Endothelial cell of umbilical vein (primary cell): ENCODE data around the gene SRBD1. TPM values are rescaled to one million over a fixed set of nuclear protein-coding genes. Genes with fewer than 3 reads are reported as not detected.

ENCODE experiments used
- BruUV-seq: library from RNA; stranded (reverse); fragments of 400-500 nt; replicated peaks from 2 replicates; lab custom pipeline; 2021; lab: Mats Ljungman, UMichigan
- CTCF ChIA-PET: fragments of 300-600, 350-600 bp; sonication (Branson Sonifier 250); formaldehyde crosslinking; loops from one replicate; lab custom pipeline; 2021; ENCODE audit warnings: antibody characterized with exemption, inconsistent platforms; lab: Charles Lee
- POLR2A ChIA-PET: fragments of 300-600, 350-600 bp; sonication (Branson Sonifier 250); formaldehyde crosslinking; loops from one replicate; lab custom pipeline; 2021; ENCODE audit warnings: antibody characterized with exemption, inconsistent platforms; lab: Charles Lee
- DNase-seq: peaks from one replicate; pipeline ENCODE4 v3.0.0-alpha.2; 2011; ENCODE audit warnings: low read depth, low spot score
- FAIRE-seq: peaks from 2 replicates; lab custom pipeline; 2011; peaks lifted over from hg19 to GRCh38; lab: Jason Lieb, UNC
- H2AFZ ChIP-seq: 2 replicates; pipeline ENCODE4 v1.6.0; 2012; ENCODE audit warnings: low read depth, low read length, control low read depth, inconsistent platforms
- H3K27ac ChIP-seq: 2 replicates; pipeline ENCODE4 v1.5.1; 2011; ENCODE audit warnings: low read depth, mild to moderate bottlenecking, control low read depth, low read length, moderate library complexity; ENCODE audit not compliant: insufficient read depth
- H3K27me3 ChIP-seq, 2 experiments: 2 replicates each; pipeline versions ENCODE4 v1.6.0 to v1.6.1; 2011; ENCODE audit warnings: low read length in 2 of 2, mixed read lengths in 1 of 2; ENCODE audit not compliant: control insufficient read depth in 2 of 2, insufficient read depth in 2 of 2
- H3K36me3 ChIP-seq, 2 experiments: 2 replicates in 1 of 2; 3 replicates in 1 of 2; pipeline ENCODE4 v1.5.1; 2011; ENCODE audit warnings: low read length in 2 of 2, mild to moderate bottlenecking in 1 of 2, moderate library complexity in 1 of 2; ENCODE audit not compliant: control insufficient read depth in 2 of 2, insufficient read depth in 2 of 2; ENCODE audit errors: extremely low read depth in 1 of 2
- H3K4me1 ChIP-seq: 3 replicates; pipeline ENCODE4 v1.5.1; 2011; ENCODE audit warnings: mild to moderate bottlenecking, low read length; ENCODE audit not compliant: control insufficient read depth, insufficient read depth; ENCODE audit errors: extremely low read depth
- H3K4me2 ChIP-seq: 2 replicates; pipeline ENCODE4 v1.6.1; 2011; ENCODE audit warnings: low read length, control low read depth, mixed read lengths; ENCODE audit not compliant: insufficient read depth
- H3K4me3 ChIP-seq, 3 experiments: fragments of 200-600 bp in 1 of 3; sonication (generic), shearing (Covaris generic) in 1 of 3; replicated peaks in 1 of 3; 2 replicates each; pipeline ENCODE4 v1.5.1; 2011 to 2016; ENCODE audit warnings: control low read depth in 3 of 3, low read length in 3 of 3, mild to moderate bottlenecking in 2 of 3, inconsistent platforms in 1 of 3, low read depth in 1 of 3, moderate library complexity in 1 of 3; ENCODE audit not compliant: insufficient read depth in 1 of 3
- H3K79me2 ChIP-seq: 2 replicates; pipeline ENCODE4 v1.6.0; 2012; ENCODE audit warnings: low read length, inconsistent platforms; ENCODE audit not compliant: control insufficient read depth, insufficient read depth
- H3K9ac ChIP-seq: replicated peaks from 2 replicates; pipeline ENCODE3; 2011; ENCODE audit warnings: low read length, control low read depth; ENCODE audit not compliant: insufficient read depth; ENCODE audit errors: extremely low read depth
- H3K9me1 ChIP-seq: replicated peaks from 3 replicates; pipeline ENCODE4 v1.6.0; 2011; ENCODE audit warnings: mild to moderate bottlenecking, low read length; ENCODE audit not compliant: control insufficient read depth, insufficient read depth; ENCODE audit errors: extremely low read depth
- H3K9me3 ChIP-seq: replicated peaks from 2 replicates; pipeline ENCODE4 v1.5.1; 2012; ENCODE audit warnings: low read length, inconsistent platforms; ENCODE audit not compliant: control insufficient read depth, insufficient read depth
- H4K20me1 ChIP-seq: replicated peaks from 2 replicates; pipeline ENCODE3; 2011; ENCODE audit warnings: mild to moderate bottlenecking, low read length; ENCODE audit not compliant: control insufficient read depth, insufficient read depth; ENCODE audit errors: extremely low read depth
- EZH2 ChIP-seq: IDR thresholded peaks from 2 replicates; pipeline ENCODE4 v1.6.1; 2012; ENCODE audit warnings: borderline replicate concordance, low read depth, mild to moderate bottlenecking, moderate library complexity, low read length, inconsistent platforms; ENCODE audit not compliant: severe bottlenecking
- FOS ChIP-seq: IDR thresholded peaks from 2 replicates; pipeline ENCODE4 v1.6.1; 2011; ENCODE audit warnings: mild to moderate bottlenecking, low read length, moderate library complexity, borderline replicate concordance; ENCODE audit not compliant: insufficient read depth
- GATA2 ChIP-seq: IDR thresholded peaks from 2 replicates; pipeline ENCODE4 v1.7.0; 2011; ENCODE audit warnings: low read depth, mild to moderate bottlenecking, moderate library complexity, mixed read lengths, low read length; ENCODE audit not compliant: insufficient read length, insufficient read depth
- JUN ChIP-seq: IDR thresholded peaks from 2 replicates; pipeline ENCODE4 v1.6.1; 2011; ENCODE audit warnings: borderline replicate concordance, low read depth; ENCODE audit not compliant: insufficient read length, insufficient read depth
- MYC ChIP-seq: IDR thresholded peaks from one replicate; pipeline ENCODE4 v1.6.1; 2011; ENCODE audit warnings: mild to moderate bottlenecking, low read depth, low read length
- POLR2A ChIP-seq: IDR thresholded peaks from 2 replicates; pipeline ENCODE4 v1.6.1; 2012; ENCODE audit warnings: low read depth, mild to moderate bottlenecking, control low read depth, low read length
- POLR2AphosphoS5 ChIP-seq: IDR thresholded peaks from 2 replicates; pipeline ENCODE4 v1.6.1; 2012; ENCODE audit warnings: low read depth, mild to moderate bottlenecking, control low read depth, low read length, moderate library complexity; ENCODE audit not compliant: insufficient read depth
- dilution Hi-C: fragments of 300-500 bp; cut with MboI; formaldehyde crosslinking; loops from one replicate; pipeline ENCODE4 v1.15.0; 2019; ENCODE audit warnings: low sequenced_read_pairs; ENCODE audit not compliant: extremely low pct_ligation_motif_present
- intact Hi-C: fragments of 100-400 bp; cut with micrococcal nuclease; formaldehyde crosslinking; loops from one replicate; pipeline ENCODE4 v1.10.0; 2022
- polyA plus RNA-seq, 4 experiments: library from polyadenylated mRNA; depleted of rRNA in 3 of 4; stranded (reverse) in 3 of 4; unstranded in 1 of 4; fragments of >200 nt; gene quantifications; 2 replicates each; pipeline versions ENCODE4 v1.2.1 to v1.2.3, GENCODE V29; 2011 to 2012; ENCODE audit warnings: missing spikeins in 1 of 4
- total RNA-seq: library from RNA; stranded (reverse); gene quantifications from 2 replicates; pipeline ENCODE4 v1.2.3, GENCODE V29; 2021
- TF ChIP-seq, protein P1 (sequence below), 2 donors: IDR thresholded peaks; 1 replicate in 1 of 2; 2 replicates in 1 of 2; pipeline ENCODE4 v1.5.1; 2011; ENCODE audit warnings: low read length in 2 of 2, mild to moderate bottlenecking in 2 of 2, moderate library complexity in 2 of 2, control low read depth in 1 of 2, inconsistent platforms in 1 of 2, low read depth in 1 of 2; ENCODE audit not compliant: insufficient read depth in 1 of 2; ENCODE audit errors: extremely low read depth in 1 of 2
- TF ChIP-seq, protein P2 (sequence below): IDR thresholded peaks from 2 replicates; pipeline ENCODE4 v1.6.1; 2011; ENCODE audit not compliant: insufficient read depth, insufficient read length

The SRBD1 gene
- total and polyA plus RNA-seq, 2 donors (not counting 3 experiments of a cell fraction or from before 2014, with no cell fraction given): 3.7 to 12.5 TPM

DNA sequence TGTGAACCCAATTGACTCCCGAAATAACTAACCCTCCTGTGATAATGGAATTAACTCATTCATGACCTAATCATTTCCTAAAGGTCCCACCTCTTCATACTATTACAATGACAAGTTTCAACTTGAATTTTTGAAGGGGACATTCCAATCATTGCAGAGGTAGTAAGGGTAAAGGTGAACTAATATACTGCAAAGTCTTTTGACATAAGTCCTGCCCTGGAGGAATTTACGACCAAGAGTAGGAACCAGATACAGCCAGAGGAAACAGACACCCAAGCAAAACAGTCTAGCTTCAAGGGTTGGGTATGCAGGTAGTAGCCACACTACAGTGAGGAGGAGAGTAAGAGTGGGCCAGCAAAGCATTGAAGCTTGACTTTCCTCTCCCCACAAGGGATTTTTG is 1.2 kb upstream of the SRBD1 start:
- dilution Hi-C loops: no loop called here
- Histone ChIP-seq H3K9me3 (no peaks in the 10 kb centered on the region), H3K27ac (peak overlapping the region; percentile 94), H3K4me3 (no peak overlapping the region), H3K4me1 (peaks cover 35% of the 10 kb centered on the region), H3K4me2 (peak overlapping the region; percentile 2), H2AFZ (peak overlapping the region; percentile 82), H3K9me1 (no peaks in the 10 kb centered on the region), H3K36me3 (no peaks in the 10 kb centered on the region), H3K79me2 (peaks cover 22% of the 10 kb centered on the region), H4K20me1 (no peaks in the 10 kb centered on the region), H3K27me3 (no peaks in the 10 kb centered on the region), H3K9ac (no peak overlapping the region)
- CTCF ChIA-PET: interaction anchor here (1.1 kb wide), 1 partner anchor 27 kb away, joined by 3 read pairs; no protein-coding TSS in a partner anchor
- FAIRE-seq: no peak
- peak; percentile 13 for DNase-seq
- BruUV-seq: no TSS peak
- TF ChIP-seq EZH2: no peak
- no peak for TF ChIP-seq GATA2
- TF ChIP-seq, protein P1, sequence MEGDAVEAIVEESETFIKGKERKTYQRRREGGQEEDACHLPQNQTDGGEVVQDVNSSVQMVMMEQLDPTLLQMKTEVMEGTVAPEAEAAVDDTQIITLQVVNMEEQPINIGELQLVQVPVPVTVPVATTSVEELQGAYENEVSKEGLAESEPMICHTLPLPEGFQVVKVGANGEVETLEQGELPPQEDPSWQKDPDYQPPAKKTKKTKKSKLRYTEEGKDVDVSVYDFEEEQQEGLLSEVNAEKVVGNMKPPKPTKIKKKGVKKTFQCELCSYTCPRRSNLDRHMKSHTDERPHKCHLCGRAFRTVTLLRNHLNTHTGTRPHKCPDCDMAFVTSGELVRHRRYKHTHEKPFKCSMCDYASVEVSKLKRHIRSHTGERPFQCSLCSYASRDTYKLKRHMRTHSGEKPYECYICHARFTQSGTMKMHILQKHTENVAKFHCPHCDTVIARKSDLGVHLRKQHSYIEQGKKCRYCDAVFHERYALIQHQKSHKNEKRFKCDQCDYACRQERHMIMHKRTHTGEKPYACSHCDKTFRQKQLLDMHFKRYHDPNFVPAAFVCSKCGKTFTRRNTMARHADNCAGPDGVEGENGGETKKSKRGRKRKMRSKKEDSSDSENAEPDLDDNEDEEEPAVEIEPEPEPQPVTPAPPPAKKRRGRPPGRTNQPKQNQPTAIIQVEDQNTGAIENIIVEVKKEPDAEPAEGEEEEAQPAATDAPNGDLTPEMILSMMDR (IDR thresholded peaks at IDR 0.05; ENCODE audit: extremely low read depth in 1 of 2, insufficient read depth in 1 of 2, low read depth in 1 of 2, low read length in 2 of 2): no peak
- TF ChIP-seq POLR2A: no peak
- TF ChIP-seq JUN: no peak
- TF ChIP-seq FOS: no peak
- no peak for TF ChIP-seq MYC
- TF ChIP-seq, protein P2, sequence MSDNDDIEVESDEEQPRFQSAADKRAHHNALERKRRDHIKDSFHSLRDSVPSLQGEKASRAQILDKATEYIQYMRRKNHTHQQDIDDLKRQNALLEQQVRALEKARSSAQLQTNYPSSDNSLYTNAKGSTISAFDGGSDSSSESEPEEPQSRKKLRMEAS: no peak
- no peak for TF ChIP-seq POLR2AphosphoS5
- intact Hi-C loops: no loop called here
- POLR2A ChIA-PET: no interaction called here
